Vagina (tissue), 2 donors: Measurements from ENCODE around the gene SRSF11.

Experiments
- POLR2A ChIP-seq, 2 donors: fragments of 450-650 bp; IDR thresholded peaks; one replicate each; pipeline ENCODE4 v1.6.1; 2017; ENCODE audit warnings: antibody characterized with exemption in 2 of 2, mild to moderate bottlenecking in 2 of 2, moderate library complexity in 2 of 2
- POLR2AphosphoS5 ChIP-seq, 2 donors: sonication (generic); formaldehyde crosslinking; IDR thresholded peaks; one replicate each; pipeline ENCODE4 v1.9.0; 2017; ENCODE audit warnings: antibody characterized with exemption in 2 of 2, mild to moderate bottlenecking in 2 of 2, low read depth in 1 of 2; ENCODE audit not compliant: insufficient read depth in 1 of 2
- TF ChIP-seq, protein P1 (sequence below), 3 experiments: fragments of 450-650 bp in 2 of 3; fragments of 200-600 bp in 1 of 3; sonication (generic) in 1 of 3; IDR thresholded peaks; one replicate each; pipeline ENCODE4 v1.5.1; 2017 to 2019; ENCODE audit warnings: antibody characterized with exemption in 3 of 3, mild to moderate bottlenecking in 2 of 3, moderate library complexity in 2 of 3

DNA sequence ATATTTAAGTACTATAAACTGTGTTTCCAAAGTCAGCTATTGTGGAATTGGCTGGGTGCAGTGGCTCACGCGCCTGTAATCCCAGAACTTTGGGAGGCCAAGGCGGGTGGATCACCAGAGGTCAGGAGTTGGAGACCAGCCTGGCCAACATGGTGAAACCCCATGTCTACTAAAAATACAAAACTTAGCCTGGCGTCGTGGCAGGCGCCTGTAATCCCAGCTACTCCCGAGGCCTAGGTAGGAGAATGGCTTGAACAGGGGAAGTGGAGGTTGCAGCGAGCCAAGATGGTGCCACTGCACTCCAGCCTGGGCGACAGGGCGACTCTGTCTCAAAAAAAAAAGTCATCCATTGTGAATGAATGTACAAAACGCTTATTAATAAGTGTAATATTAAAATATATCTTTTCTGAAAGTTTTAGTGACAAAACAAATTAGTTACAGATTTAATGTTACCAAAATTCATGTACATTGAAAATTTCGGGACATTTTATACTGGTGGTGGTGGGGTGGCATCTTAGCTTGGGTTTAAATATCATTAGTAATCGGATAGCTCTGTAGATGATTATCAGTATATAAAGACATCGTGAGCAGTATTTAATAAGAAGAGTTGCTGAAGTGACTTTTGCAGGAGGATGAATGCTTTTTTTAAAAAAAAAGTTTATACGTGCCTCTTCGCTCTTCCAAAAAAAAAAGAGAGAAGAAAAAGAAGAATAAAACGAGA, 503 bp upstream of the SRSF11 start:
- TF ChIP-seq, protein P1, sequence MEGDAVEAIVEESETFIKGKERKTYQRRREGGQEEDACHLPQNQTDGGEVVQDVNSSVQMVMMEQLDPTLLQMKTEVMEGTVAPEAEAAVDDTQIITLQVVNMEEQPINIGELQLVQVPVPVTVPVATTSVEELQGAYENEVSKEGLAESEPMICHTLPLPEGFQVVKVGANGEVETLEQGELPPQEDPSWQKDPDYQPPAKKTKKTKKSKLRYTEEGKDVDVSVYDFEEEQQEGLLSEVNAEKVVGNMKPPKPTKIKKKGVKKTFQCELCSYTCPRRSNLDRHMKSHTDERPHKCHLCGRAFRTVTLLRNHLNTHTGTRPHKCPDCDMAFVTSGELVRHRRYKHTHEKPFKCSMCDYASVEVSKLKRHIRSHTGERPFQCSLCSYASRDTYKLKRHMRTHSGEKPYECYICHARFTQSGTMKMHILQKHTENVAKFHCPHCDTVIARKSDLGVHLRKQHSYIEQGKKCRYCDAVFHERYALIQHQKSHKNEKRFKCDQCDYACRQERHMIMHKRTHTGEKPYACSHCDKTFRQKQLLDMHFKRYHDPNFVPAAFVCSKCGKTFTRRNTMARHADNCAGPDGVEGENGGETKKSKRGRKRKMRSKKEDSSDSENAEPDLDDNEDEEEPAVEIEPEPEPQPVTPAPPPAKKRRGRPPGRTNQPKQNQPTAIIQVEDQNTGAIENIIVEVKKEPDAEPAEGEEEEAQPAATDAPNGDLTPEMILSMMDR (IDR thresholded peaks at IDR 0.05) = no peak
- TF ChIP-seq POLR2A (IDR thresholded peaks at IDR 0.05) = no peak
- TF ChIP-seq POLR2AphosphoS5 (IDR thresholded peaks at IDR 0.05; ENCODE audit: insufficient read depth in 1 of 2, low read depth in 1 of 2) = no peak
